Dedifferentiated amniotic fluid mesenchymal stem cell (primary cell): ENCODE results near the gene ABHD12.
"Not testable (repeated sequence)": the region's sequence is repeated elsewhere in the genome, so short reads cannot be mapped to it uniquely, and the experiment has no call there.

Experiments
- DNase-seq: peaks from one replicate; pipeline ENCODE4 v3.0.0-alpha.2; 2016; ENCODE audit errors: extremely low spot score

The ABHD12 gene

DNA sequence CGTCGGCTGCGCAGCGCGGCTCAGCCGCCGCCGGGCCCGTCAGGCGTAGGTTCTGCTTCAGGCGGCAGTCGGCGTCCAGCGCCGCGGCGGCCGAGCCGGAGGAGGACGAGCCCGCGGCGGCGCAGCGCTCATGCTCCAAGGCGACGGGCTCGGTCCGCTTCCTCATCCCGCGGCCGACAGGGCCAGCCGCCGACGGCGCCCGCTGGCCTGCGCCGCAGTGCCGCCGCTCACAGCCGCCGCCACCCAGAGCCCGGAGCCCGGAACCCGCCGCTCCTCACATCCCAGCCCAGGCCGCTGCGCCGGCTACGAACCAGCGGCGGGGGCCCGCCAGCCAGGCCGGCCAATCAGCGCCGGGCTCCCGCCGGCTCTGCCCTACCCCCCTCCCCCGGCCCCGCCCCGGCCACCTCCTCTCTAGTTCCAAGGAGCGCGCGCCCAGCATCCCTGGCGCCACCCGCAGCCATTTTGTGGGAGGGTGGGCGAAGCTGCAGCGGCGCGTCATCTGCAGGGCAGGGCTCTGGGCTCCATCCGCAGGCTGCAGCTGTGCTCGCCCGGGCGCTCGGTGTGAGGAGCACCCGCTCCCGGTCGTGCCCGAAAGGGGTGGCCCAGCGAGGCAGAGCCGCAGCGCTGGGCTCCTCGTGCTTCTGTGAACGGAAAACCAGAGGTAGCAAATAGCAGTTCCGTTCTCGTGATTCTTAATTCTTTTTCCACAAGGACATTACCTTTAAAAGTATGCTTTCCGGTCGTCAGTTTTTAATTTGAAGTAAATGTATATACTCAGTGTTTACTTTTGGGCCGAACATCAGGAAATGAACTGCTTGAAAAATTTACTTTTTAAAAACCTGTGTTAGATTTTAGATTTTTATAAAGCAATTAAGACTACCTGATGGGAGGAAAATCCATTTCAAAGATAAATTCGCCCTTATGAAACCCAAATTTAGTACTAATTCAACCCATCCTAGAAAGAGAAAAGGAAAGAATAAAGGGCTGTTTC, at the start of gene ABHD12:
ABHD12 (minus strand) TSS at position 298 of the 991 bp plus-strand sequence; CDS start at position 166, 132 bp downstream.
- DNase-seq, result peak; percentile 96

DNA sequence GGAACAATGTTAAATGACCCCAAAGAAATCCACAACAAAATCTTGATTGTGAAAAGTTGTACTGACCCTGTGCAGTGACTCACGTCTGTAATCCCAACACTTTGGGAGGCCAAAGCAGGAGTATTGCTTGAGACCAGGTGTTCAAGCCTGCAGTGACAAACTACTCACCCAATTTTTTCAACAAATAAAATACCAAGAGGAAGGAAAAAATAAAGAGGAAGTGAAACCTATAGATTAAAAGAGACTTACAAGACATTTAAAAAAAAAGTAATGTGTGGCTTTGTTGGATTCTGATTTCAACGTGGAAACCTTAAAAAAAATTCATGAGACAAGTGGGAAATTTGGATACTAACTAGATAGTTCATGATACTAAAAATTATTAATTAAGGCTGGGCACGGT, 48.7 kb upstream of the ABHD12 start:
- no peak for DNase-seq

DNA sequence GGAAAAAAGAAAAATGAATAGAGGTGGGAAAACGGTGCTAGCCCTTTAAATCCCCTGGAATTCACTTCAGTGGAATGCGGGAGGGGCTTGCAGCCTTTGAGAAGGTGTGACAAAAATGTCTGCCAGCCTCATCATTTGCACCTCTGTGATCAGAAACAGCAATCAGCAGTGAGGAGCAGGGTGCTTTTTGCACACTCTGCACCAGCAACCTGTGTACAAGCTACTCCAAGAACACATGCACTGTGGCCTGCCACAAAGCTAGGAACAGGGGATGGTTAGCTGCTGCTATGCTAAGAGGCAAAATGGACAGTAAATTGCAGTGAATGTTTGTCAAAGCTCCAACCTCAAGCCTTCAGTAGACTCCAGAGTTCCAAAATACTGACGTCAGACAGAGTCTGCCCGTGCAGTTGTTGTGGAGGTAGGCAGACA, 46.5 kb upstream of the ABHD12 start:
- no peak for DNase-seq

DNA sequence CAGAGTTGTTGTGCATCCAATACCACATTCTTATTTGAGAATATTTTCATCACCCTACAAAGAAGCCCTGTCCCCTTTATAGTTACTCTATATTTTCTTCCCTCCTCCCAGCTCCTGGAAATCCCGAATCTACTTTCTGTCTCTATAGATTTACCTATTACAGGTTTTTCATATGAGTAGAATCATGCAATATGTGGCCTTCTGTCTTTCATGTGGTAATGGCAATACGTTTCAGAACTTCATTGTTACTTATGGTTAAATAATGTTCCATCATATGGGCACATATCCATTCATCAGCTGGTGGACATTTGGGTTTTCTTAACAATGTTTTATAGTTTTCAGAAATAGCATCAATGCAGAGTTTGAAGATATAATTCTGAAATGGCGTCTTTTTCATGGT, 33.9 kb upstream of the ABHD12 start:
- no peak for DNase-seq

DNA sequence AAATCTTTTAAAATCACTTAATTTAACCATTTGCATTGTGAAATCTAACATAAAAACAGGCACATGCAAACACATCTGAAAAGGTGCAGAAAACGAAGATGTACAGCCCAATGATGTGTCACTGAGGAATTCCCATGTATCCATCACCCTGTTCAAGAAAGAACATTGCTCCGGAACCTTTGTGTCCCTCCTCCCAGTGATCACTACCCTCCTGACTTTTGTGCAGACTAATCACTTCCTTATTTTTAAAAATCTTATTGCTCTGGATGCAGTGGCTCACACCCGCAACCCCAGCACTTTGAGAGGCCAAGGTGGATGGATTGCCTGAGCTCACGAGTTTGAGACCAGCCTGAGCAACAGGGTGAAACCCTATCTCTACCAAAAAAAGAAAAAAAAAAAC, 31.4 kb upstream of the ABHD12 start:
- no peak for DNase-seq

DNA sequence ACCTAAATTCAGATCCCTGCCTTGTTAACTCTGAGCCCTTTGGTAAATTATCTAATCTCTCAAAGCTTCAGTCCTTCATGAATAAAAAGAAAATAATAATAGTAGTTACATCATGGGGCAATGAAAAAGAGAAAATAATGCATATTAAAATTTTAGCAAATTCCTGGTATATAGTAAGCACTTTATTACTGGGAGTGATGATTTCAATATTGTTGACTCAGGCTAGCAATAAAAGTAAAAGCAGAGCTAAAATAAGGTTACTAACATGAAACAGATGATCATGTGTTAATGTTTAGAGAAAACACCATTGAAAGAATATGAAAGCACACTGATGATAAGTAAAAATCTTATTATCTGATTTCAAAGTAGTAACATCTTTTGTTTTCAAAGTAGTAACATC, 30.5 kb upstream of the ABHD12 start:
- no peak for DNase-seq

DNA sequence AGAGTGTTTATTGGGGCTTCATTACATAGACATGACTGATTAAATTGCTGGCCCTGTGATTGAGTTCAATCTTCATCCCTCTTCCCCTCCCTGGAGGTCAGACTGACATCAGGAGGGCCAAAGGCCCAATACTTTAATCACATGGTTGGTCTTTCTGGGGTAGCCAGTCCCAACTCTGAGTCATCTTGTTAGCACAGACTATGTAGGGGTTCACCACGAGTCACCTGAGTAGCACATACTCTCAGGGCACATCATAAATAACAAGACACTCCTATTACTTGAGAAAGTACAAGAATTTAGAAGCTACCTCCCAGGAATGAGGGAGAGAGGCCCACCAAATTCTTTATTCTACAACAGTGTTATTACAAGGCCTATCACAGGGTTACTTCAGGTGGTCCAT, 28.1 kb upstream of the ABHD12 start:
- DNase-seq, result no peak

DNA sequence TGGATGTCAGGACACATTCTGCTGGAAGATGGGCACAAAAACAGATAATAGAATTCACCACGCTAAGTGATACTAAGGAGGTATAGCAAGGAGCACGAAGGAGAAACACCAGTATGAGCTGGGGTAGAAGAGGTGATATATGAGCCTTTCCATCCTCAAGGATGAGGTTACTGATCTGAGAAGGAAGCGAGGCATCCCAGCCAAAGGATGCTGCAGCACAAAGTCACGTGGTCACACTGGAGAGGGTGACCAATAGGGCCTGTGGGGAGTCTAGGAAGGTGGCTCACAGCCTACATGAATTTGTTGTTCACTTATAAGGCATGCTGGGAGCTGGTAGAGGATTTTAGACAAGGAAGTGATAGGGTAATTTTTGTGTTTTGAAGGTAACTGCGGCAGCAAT, 18.3 kb upstream of the ABHD12 start:
- no peak for DNase-seq

DNA sequence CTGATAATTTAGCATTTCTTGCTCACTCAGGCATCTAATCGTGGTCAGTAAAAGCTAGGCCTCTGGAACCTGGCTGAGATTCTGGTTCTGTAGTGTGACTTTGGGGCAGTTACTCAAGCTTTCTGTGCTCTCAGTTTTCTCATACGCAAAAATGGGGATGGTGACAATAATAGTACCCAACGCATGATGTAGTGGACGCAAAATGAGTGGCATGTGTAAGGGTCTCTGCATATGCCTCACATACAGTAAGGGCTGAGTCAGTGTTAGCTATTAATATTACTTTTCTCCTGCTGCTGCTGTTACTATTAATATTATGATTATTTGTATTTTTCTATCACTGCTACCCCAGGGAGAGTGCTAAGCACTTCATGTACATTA, 17.5 kb upstream of the ABHD12 start:
- DNase-seq, result no peak

DNA sequence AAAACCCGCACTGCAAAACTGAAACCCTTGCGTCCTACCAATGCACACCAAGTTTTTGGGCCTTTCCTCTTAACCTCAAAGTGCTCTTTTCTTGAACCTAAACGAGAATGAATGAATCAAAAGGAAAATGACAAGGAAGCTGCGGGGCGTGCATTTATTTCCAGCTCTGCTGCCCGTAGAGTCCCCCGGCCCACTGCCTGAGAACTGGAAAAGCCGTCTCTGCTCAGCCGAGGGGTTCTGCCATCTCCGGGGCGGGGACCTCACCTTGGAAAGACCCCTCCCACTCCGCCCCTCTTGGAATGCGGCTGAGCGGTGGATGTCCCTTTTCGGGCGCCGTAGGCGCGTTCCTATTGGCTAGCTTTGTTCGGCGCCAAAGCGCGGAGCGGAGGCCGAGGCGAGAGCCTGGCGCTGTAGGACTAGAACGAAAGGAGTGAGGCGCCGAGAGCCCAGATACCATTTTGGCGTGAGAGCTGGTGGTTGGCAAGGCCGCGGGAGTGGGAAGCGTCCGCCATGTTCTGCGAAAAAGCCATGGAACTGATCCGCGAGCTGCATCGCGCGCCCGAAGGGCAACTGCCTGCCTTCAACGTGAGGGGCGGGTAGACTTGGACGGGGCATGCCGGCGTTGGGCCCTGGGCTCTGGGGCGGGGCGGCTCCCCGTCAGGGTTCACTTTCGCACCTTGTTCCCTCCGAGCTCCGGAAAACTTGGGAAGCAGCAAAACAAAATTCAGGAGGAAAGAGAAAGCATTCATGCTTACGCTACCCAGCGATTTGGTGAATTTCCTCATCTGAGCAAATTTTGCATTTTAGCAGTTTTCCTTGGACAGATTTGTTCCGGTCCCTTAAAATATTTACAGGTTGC, 16.9 kb upstream of the ABHD12 start, which contains the start of gene GINS1:
GINS1 (plus strand) TSS at position 363 of the 859 bp plus-strand sequence; CDS start at position 511, 148 bp downstream.
- peak; percentile 79 for DNase-seq

DNA sequence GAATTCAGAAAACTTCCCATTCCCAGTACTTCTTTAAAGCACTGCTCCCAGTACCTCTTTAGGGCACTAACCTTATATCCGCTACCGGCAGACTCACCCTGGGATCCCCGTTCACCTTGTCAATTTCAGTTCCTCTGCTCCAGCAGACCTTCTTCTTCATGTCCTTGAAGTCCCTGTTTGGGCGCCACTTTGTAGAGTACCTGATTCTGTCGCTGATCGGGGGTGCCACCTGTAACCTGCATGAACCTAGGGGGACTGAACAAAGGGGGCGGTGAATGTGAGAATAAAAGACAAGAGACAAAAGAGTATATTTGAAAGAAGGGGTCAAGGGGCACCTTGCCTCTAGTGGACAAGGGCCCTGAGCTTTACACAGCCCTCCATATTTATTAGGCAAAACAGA, 11.9 kb upstream of the ABHD12 start:
- DNase-seq, result no peak

DNA sequence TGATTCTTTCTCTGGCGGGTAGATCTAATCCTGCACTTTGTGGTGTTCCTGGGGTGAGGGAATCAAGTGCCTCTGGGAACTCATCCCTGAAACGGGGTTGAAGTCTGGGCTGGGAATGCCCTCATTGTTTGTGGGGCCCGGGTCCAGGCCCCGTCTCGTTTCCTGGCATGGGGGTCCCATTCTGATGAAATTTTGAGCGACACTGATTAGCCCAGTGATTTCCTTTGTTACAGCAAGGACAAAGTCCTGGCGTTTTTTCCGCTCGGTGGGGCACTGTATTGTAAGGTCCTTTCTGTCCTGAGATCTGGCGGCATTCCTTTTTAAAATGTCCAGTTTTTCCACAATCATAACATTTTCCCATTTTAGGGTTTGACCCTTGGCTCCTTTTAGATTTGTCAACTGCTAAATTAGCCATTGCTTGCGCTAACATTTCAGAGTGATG, 9.7 kb upstream of the ABHD12 start:
- DNase-seq, result not testable (repeated sequence)

DNA sequence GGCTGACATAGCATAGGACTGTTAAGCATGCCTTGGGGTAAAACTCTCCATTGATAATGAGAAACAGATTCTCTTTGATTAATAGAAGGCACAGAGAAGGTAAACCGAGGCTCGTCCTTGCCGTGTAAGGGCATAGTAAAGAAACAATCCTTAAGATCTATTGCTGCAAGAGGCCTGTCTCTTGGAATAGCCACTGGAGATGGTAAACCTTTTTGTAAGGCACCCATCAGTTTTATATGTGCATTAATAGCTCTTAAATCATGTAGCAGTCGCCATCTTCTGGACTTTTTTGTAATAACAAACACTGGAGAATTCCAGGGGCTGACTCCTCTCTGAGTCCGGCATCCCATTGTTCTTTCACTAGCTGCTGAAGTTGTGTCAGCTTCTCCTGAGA, 8.4 kb upstream of the ABHD12 start:
- peak; percentile 84 for DNase-seq

DNA sequence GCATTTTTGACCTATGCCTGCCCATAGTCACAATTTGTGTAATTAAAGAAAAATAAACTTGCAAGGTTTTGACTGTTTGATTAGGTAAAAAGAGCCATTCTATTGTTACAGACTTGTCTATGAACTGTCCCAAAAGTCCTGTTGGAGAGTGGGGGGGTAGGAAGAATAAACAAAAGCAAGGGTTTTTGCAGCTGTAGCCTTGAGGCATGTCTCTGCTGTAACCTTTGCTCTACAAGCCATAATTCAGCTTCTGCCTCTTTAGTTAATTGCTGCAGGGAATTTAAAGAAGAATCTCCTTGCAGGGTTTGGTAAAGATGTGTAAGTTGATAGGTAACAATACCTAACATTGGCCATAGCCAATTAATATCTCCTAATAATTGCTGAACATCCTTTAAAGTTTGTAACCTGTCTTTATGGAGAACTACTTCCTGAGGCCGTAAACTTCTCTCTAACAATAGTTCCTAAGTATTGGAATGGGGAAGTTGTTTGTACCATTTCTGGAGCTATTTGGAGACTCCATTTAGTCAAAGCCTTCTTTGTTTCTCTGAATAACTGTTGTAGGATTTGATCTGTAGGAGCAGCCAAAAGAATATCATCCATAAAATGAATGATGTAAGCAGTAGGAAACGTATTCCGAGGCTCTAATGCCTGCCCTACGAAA, 7.9 kb upstream of the ABHD12 start:
- DNase-seq, result no peak

DNA sequence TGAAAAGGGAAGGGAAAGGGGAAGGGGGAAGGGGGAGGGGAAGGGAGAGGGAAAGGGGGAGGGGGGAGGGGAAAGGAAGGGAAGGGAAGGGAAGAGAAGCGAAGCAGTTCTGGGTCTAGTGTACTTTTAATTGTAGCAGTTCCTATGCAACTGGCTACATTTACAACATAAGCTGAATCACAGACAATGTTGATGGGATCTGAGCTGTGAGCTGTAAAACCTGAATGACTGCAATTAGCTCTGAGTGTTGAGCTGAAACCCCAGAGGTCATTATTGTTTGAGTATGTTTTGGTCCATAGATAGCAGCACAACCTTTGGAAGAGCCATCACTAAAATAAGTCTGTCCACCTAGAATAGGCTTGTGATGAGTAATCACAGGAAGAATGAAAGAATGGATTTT, 7.2 kb upstream of the ABHD12 start:
- no peak for DNase-seq

DNA sequence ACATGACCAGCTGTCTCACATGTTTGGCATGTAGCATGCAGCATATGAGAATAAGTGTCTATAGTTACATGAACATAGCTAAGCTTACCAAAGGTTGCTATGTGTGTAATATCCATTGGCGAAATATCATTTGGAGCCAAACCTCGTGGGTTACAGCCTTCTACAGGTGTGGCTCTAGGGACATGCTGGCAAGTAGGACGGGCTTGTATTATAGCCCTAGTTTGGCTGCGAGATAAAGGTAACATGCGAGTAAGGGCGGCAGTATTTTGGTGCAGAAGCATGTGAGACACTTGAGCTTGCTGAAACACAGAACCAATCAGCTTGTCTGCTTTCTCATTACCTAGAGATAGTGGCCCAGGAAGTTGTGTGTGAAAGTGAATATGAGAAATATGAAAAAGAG, 6.5 kb upstream of the ABHD12 start:
- no peak for DNase-seq

DNA sequence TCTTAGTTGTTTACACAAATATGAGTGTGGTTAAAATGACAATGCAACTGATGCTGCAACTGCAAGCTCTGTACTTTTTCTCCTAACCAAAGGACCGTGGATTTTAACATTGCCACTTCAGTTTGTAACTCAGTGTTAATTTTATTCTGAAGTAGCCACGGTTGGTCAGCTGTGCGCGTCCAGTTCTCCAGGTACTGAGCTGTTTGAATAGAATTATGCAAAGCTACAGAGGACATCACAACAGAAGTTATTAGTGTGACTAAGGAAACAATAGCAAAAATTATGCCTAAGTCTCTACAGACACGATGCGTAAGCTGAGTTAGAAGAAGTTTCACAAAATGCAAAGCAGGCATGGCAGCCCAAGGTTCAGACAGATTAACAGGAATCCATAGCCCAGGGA, 4.4 kb upstream of the ABHD12 start:
- no peak for DNase-seq

DNA sequence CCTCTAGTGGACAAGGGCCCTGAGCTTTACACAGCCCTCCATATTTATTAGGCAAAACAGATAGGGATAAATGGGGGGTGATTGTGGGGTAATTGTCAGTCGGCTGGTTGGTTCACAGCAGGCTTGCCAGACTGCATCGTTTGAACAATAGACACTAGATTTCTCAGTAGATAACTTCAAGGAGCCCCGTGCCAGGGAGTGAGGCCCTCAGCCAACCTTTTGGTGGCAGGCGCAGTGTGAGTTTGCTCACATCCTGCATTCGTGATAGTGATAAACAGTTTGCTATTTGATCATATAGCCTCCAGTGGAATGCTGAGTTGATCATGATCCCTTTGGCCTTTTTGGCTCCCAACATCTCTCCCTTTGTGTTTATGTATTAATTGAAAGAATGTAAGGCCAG, 3.6 kb upstream of the ABHD12 start:
- DNase-seq, result no peak

DNA sequence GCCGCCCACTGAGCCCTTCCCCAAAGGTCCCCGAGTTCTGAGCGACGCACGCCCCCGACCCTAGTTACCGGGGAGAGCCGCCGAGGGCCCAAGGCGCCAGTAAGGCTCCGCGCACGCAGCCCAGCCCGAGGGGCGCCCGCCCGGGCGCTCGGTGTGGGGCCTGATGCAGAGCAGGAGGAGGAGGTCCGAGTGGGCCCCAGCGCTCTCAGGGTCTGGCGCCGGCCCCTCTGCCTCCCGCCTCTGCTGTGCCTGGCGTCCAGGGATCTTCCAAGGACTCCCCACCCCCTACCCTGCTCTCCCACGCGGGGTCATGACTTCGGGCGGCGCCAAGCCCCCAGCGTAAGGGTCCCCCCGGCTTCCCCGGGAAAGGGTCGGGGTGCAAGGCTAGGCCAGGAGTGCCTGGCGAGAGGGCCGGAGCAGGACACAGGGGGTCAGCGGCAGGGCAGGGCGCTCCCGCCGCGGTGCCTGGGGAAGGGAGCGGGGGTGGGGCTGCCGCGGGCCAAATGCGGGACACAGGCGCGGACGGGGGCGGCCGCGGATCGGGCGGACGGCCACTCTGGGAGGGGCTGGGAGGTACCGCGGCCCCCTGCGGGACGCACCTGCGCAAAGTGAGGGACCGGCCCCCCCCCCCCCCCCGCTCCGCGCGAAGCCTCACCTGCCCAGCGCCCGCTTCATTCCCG, 637 bp downstream of the ABHD12 start:
- DNase-seq, result no peak

DNA sequence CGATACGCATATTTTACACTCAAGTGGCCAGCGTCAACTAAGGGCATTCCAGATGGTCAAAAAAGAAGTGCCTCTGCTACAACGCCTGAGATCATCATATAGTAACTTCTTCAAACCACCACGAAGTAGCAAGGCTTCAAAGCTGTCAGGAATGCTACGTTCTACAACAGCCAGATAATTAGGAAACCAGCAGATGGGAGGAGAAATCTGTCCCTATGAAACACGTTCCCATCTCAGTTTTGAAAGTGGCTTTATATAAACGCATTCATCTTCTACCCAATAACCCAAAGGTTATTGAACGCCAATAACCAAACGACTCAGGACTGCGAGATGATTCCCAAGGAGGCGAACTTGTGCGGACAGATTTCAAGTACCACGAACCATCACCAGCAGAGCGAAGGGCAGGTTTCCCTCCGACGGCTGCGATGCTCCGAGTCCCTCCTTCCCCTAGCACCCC, 1.2 kb downstream of the ABHD12 start:
- peak; percentile 19 for DNase-seq

DNA sequence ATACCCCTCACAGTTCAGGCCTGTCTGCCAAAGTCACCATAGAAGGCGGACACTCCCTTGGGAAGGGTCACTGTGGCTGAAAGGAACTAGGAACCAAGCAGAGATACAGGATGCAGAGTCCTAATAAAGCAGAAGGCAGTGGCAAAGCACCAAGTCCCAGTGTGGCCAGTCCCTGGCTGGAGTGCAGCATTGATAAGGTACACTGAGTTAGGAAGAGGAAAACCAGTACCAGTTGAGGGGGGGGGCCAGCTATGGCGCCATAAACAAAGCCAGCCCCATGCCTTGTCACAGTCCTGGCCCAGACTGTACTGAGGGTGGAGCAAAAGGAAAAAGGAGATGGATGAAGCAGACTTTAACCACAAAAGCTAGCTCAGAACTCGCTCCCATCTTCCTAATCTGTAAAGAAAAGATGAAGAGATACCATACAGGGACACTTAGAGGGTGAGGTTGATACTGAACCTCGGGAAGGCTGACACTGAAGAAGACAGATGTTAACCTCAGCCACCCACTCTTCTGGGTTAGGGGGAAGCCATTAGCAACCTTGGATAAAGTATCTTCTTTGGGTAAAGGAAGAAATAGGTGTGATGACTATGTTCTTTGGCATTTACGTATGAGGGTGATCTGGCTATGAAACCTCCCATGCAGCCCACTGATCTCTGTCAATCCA, 7.8 kb downstream of the ABHD12 start:
- no peak for DNase-seq
